Mammary microvascular endothelial cell (primary cell): ENCODE measurements around the gene PHPT1. TPM values are rescaled to one million over a fixed set of nuclear protein-coding genes. Genes with fewer than 3 reads are reported as not detected.

ENCODE experiments used
- total RNA-seq: library from RNA; depleted of rRNA; stranded (reverse); fragments of >200 nt; gene quantifications from 2 replicates; pipeline ENCODE4 v1.2.3, GENCODE V29; 2015

PHPT1 gene
- 173 and 189 TPM in 2 replicates for total RNA-seq

DNA sequence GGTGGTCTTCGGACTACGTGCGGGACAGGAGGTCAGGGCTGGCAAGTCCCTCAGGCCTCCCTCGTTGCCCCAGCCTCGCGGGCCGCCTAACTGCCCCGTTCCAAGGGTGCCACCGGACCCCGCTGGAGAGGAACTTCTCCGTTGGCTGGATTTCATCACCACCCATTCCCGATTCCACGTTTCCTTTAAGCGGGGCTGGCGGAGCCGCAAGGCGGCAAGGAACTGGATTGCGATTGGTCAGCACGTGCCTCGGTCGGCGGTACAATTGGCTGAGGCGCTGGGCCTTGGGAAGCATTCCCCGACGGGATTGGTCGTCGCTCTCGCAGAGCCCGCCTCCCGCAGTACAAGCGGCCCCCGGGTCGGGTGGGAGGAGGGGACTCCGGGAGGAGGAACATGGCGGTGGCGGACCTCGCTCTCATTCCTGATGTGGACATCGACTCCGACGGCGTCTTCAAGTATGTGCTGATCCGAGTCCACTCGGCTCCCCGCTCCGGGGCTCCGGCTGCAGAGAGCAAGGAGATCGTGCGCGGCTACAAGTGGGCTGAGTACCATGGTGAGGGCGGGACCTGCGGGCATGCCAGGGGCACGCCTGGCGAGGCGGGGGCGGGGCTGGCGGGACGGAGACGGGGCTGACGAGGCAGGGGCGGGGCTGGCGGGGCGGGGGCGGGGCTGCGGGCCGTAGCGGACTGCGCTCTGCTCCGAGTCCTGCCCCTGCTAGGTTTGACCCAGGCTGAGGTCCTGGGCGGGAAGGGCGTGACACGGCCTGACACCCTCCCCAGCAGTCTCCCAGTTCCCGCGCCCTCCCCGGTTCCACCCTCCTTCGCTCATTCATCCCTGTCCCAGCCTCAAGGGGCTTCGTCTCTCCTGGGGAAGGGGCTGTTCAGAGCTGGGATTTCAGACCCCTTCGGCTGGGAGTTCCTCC, at the start of gene PHPT1:
Gene PHPT1 (plus strand): TSS at position 372 of the 922 bp plus-strand sequence. CDS start 22 bp downstream, at position 394.

DNA sequence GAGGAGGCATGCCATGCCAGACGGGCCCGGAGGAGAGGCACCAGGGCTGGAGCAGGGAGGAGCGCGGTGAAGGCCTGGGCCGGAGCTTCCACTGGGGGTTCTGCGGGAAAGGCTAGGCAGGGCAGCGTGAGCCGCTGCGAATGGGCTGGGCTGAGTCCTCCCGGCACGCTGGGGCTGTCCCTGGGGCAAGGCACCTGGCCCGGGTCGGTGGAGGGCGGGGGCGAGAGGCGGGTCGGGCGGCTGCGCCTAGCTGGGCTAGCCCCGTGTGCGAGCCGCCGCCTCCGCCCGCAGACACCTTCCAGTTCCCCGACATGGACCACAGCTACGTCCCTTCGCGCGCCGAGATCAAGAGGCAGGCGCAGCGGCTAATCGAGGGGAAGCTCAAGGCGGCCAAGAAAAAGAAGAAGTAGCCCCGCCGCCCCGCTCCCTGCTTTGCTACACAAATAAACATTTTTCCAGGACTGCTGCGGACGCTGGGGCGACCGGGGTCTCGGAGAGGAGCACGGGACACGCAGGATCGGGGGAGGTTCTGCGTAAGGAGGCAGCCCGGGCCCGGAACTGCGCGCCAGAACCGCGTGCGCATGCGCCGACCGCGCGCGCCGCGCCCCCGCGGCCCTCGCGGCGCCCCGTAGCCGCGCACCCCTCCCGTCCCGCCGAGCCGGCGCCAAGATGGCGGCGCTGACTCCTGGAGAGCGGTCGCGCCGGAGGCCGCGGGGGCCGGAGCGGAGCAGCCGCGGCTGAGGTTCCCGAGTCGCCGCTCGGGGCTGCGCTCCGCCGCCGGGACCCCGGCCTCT, 41.7 kb upstream of the PHPT1 start, which contains the start of gene RABL6:
Gene RABL6 (plus strand): TSS at position 668 of the 794 bp plus-strand sequence. CDS start 249 bp downstream, outside the sequence.

DNA sequence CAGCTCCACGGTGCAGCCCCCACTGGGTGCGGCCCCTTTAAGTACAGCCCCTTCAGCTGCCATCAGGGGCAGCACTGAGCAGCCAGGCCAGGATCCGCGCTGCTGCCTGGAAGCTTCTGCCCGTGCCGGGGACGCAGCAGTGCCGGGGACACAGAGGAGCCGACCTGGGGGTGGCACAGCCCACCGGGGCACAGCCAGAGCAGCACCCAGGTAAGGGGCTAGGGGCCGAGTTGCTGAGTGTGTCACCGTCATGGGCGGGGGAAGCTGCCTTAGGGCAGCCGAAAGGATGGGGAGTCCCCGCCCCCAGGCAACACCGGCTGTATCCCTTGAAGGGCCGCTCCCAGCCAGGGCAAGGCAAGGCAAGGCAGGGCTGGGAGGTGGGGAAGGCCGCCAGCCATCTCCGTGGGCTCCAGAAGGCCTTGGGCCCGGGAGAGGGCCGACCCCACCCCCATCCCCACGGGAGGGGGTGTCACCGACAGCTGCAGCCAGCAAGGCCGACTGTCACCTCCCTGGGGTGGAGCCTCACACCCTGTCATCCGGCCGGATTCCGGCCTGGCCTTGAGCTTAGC, 6.7 kb upstream of the PHPT1 start, which contains the start of gene AJM1:
Gene AJM1 (plus strand): TSS at position 99 of the 569 bp plus-strand sequence. CDS start 1,937 bp downstream, outside the sequence.

DNA sequence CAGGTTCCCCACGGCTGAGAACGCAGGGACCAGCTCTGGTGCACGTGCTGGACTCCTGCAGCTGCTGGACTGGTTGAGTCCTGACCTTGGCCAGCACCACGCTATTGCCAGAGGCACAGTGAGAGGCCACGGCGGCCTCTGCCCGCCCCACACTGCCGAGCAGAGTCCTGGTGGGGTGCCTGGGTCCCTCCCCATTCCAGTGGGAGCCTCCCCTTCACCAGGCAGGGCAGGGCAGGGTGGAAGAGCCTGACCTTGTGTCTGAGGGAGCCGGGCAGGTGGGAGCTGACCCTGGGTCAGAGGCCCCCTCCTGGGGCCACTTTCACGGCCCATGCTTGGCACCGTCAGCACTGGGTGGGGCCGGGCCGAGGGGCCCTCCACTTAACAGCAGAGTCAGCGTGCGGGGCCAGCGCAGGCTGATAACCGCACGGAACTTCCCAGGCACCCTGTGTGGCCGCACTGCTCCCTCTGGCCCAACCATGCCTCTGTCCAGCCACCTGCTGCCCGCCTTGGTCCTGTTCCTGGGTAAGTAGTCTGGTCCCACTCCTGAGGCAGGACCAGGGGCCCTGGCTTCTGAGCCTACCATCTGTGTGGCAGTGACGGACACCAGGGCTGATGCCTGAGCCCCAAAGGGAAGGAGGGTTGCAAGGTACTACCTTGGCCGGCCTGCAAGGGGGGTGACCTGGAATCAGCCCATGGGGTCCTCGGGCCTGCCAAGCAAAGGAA, 2.9 kb downstream of the PHPT1 start, which contains the start of gene MAMDC4:
Gene MAMDC4 (plus strand): TSS at position 406 of the 723 bp plus-strand sequence. CDS start 71 bp downstream, at position 477.

DNA sequence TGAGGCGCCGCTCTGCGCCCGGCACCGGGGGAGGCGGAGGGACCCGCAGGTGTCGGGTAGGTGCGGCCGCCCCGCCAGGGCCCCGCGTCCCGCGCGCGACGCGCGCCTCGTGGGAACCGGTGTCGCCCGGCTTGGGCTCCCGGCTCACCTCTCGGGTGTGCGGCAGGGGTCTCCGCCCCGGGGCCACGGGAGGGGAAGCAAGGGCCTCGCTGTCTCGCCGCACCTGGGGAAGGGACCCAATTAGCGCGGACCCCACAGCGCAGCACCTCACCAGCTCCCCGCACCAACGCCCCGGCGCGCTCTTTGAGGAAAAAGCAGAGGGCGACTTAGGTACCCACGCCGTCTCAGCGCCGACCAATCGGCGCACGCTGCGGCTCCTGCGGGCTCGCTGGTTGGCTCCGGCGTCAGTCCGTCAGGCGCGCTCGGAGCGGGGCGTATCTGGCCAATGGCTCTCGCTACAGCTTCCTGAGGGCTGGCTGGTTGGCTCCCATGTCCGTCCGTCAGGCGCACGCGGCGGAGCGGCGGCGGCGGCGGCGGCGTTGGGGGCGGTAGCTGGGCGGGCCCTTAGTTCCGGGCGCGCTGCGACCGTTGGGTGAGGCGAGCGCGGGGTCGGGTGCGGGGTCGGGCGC, 36.9 kb downstream of the PHPT1 start, which contains the start of gene TRAF2:
Gene TRAF2 (plus strand): TSS at position 567 of the 629 bp plus-strand sequence. CDS start 12,225 bp downstream, outside the sequence.

Other genes starting within 250 kb of the PHPT1 start
- 902 and 1,153 TPM in 2 replicates for gene EGFL7, start 186.5 kb upstream of the PHPT1 start, total RNA-seq
- gene AGPAT2, start 162.0 kb upstream of the PHPT1 start, total RNA-seq = 37.3 and 38.2 TPM in 2 replicates
- 151 and 161 TPM in 2 replicates for gene DIPK1B, start 136.8 kb upstream of the PHPT1 start, total RNA-seq
- gene LCN10, start 106.5 kb upstream of the PHPT1 start, total RNA-seq = 0.44 TPM in 1 of 2 replicates, not detected in the other
- gene LCN6, start 100.9 kb upstream of the PHPT1 start, total RNA-seq = 0.34 TPM in 1 of 2 replicates, not detected in the other
- not detected in 2 replicates for gene LCN8, start 91.2 kb upstream of the PHPT1 start, total RNA-seq
- gene LCN15, start 84.9 kb upstream of the PHPT1 start, total RNA-seq = 1.6 TPM in 1 of 2 replicates, not detected in the other
- 113 and 125 TPM in 2 replicates for gene TMEM141, start 58.1 kb upstream of the PHPT1 start, total RNA-seq
- gene CCDC183, start 53.1 kb upstream of the PHPT1 start, total RNA-seq = not detected in 2 replicates
- gene RABL6, start 41.5 kb upstream of the PHPT1 start, total RNA-seq = 110 and 124 TPM in 2 replicates
- 0.93 and 1.5 TPM in 2 replicates for gene AJM1, start 6.9 kb upstream of the PHPT1 start, total RNA-seq
- gene MAMDC4, start 2.9 kb downstream of the PHPT1 start, total RNA-seq = 1.6 and 1.9 TPM in 2 replicates
- 413 and 485 TPM in 2 replicates for gene EDF1, start 16.9 kb downstream of the PHPT1 start, total RNA-seq
- gene TRAF2, start 37.1 kb downstream of the PHPT1 start, total RNA-seq = 17.3 and 18.3 TPM in 2 replicates
- gene FBXW5, start 95.3 kb downstream of the PHPT1 start, total RNA-seq = 202 and 226 TPM in 2 replicates
- gene C8G, start 95.8 kb downstream of the PHPT1 start, total RNA-seq = 0.20 and 0.84 TPM in 2 replicates
- gene LCN12, start 102.9 kb downstream of the PHPT1 start, total RNA-seq = not detected in 2 replicates
- gene PTGDS, start 128.1 kb downstream of the PHPT1 start, total RNA-seq = not detected in 2 replicates
- gene LCNL1, start 133.6 kb downstream of the PHPT1 start, total RNA-seq = not detected in 2 replicates
- gene PAXX, start 143.0 kb downstream of the PHPT1 start, total RNA-seq = 53.2 and 65.9 TPM in 2 replicates
- gene CLIC3, start 147.2 kb downstream of the PHPT1 start, total RNA-seq = 0.40 TPM in 1 of 2 replicates, not detected in the other
- 6.9 and 7.3 TPM in 2 replicates for gene ABCA2, start 178.8 kb downstream of the PHPT1 start, total RNA-seq
- gene FUT7, start 182.7 kb downstream of the PHPT1 start, total RNA-seq = not detected in 2 replicates
- 67.3 and 71.1 TPM in 2 replicates for gene NPDC1, start 196.8 kb downstream of the PHPT1 start, total RNA-seq
- not detected in 2 replicates for gene ENTPD2, start 204.7 kb downstream of the PHPT1 start, total RNA-seq
- gene SAPCD2, start 221.1 kb downstream of the PHPT1 start, total RNA-seq = 28.1 and 30.2 TPM in 2 replicates
- 21.9 and 23.0 TPM in 2 replicates for gene UAP1L1, start 228.1 kb downstream of the PHPT1 start, total RNA-seq
- 69.4 and 75.7 TPM in 2 replicates for gene MAN1B1, start 237.6 kb downstream of the PHPT1 start, total RNA-seq